Adrenal gland (tissue), 12 donors: Measurements from ENCODE around the gene MRPS24. TPM values are rescaled to one million over a fixed set of nuclear protein-coding genes. Genes with fewer than 3 reads are reported as not detected.
"Not testable (repeated sequence)": the region's sequence is repeated elsewhere in the genome, so short reads cannot be mapped to it uniquely, and the experiment has no call there.

Experiments
- DNase-seq, 7 donors: peaks; one replicate each; pipeline ENCODE4 v3.0.0-alpha.2; 2019 to 2020
- H3K27ac ChIP-seq, 5 donors: fragments of 200-600 bp; sonication (generic) in 4 of 5; 1 replicate in 3 of 5; 2 replicates in 2 of 5; pipeline versions ENCODE4 v1.5.1 to v1.8.0; 2016 to 2020; ENCODE audit warnings: mild to moderate bottlenecking in 1 of 5
- H3K27me3 ChIP-seq: fragments of 200-600 bp; 2 replicates; pipeline ENCODE4 v1.8.0; 2021
- H3K36me3 ChIP-seq, 2 donors: fragments of 200-600 bp; replicated peaks in 1 of 2; 1 replicate in 1 of 2; 2 replicates in 1 of 2; pipeline versions ENCODE4 v1.5.1 to v1.8.0; 2018 to 2022
- H3K4me1 ChIP-seq, 2 donors: fragments of 200-600 bp; replicated peaks in 1 of 2; 1 replicate in 1 of 2; 2 replicates in 1 of 2; pipeline versions ENCODE4 v1.5.1 to v1.8.0; 2018 to 2021
- H3K4me3 ChIP-seq, 4 donors: fragments of 200-600 bp; sonication (generic) in 3 of 4; one replicate each; pipeline ENCODE4 v1.5.1; 2016 to 2018
- H3K9me3 ChIP-seq, 3 donors: fragments of 200-600 bp; sonication (generic) in 1 of 3; replicated peaks in 1 of 3; 1 replicate in 2 of 3; 2 replicates in 1 of 3; pipeline versions ENCODE4 v1.5.1 to v1.8.0; 2016 to 2021
- POLR2A ChIP-seq, 2 donors: fragments of 450-650 bp; IDR thresholded peaks; one replicate each; pipeline ENCODE4 v1.6.1; 2017; ENCODE audit warnings: antibody characterized with exemption in 2 of 2, mild to moderate bottlenecking in 2 of 2, moderate library complexity in 1 of 2
- WGBS, 4 donors: extraction: QIAGEN DNeasy Blood & Tissue Kit in 2 of 4; methylation state at CpG; one replicate each; pipeline versions ENCODE4 v1.1.5 to v1.1.7; 2013 to 2017; 5-methylcytosine and 5-hydroxymethylcytosine counted together
- intact Hi-C, 2 donors: fragments of 100-400 bp; cut with DNase I; formaldehyde crosslinking; loops; one replicate each; pipeline versions ENCODE4 v1.14.1 to v1.15.0; 2022 to 2023
- polyA plus RNA-seq, 3 donors: library from polyadenylated mRNA; stranded (reverse); fragments of 200-250 nt in 2 of 3; fragments of 350-450 nt in 1 of 3; fragmentation: Illumina TruSeq in 1 of 3; extraction: RNeasy Lipid Tissue Mini Kit (QIAGEN cat#74804) in 1 of 3; gene quantifications; one replicate each; pipeline ENCODE4 v1.2.3, GENCODE V29; 2013 to 2014
- total RNA-seq, 9 donors: library from RNA; depleted of rRNA in 4 of 9; stranded (reverse); fragments of >200 nt in 4 of 9; fragments of 120-200 nt in 1 of 9; fragmentation: NEBNext Ultra II Directional in 1 of 9; extraction: Animal tissue kit (Norgen Biotek cat#: 25700) in 1 of 9; gene quantifications; one replicate each; pipeline versions ENCODE4 v1.1.0 to v1.2.4, GENCODE V29; 2013 to 2023
- TF ChIP-seq, protein P1 (sequence below), 6 experiments: fragments of 450-650 bp in 4 of 6; fragments of 200-600 bp in 2 of 6; sonication (generic) in 1 of 6; IDR thresholded peaks; 1 replicate in 5 of 6; 2 replicates in 1 of 6; pipeline versions ENCODE4 v1.5.1 to v1.8.0; 2016 to 2021; ENCODE audit warnings: antibody characterized with exemption in 6 of 6, mild to moderate bottlenecking in 2 of 6, moderate library complexity in 1 of 6
- donor health status: healthy with polysubstance abuse.
- donor health status: Bipolar disorder and iron deficiency.
- donor health status: DM: yes; HTN: yes; CAD: no.
- donor health status: DM: no; HTN: no; CAD: no.
- donor health status: DM: no; HTN: no; CAD: no.
- donor health status: DM: yes; HTN: yes; CAD: no.

MRPS24 gene
- total and polyA plus RNA-seq, 12 donors = 72.5 to 356 (median 195) TPM

DNA sequence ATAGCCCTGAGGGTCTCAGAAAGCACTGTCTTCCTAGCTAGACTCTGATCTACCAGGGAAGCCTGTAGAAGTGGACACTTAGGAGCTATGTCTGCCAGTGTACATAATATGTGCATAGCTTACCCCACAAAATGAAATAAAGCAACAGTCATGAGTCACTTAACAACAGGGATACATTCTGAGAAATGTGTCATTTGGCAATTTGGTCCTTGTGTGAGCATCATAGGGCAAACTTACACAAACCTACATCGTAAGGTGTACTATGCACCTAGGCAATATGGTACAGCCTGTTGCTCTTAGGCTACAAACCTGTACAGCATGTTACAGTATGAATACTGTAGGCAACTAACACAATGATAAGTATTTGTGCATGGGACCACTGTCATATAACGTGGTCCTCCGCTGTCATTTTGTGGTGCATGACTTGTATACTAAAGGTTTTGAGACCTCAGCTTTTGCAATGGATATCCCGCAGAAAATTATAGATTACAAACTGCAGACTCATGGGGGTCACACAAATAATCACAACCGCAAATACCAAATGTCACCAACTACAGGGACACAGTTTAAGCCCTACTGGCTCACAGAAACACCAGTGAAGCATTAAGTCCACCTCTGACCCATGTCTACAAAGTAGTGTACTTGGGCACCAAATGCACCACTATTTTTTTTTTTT lies 35.4 kb upstream of the MRPS24 start:
- intact Hi-C loops = no loop called here

DNA sequence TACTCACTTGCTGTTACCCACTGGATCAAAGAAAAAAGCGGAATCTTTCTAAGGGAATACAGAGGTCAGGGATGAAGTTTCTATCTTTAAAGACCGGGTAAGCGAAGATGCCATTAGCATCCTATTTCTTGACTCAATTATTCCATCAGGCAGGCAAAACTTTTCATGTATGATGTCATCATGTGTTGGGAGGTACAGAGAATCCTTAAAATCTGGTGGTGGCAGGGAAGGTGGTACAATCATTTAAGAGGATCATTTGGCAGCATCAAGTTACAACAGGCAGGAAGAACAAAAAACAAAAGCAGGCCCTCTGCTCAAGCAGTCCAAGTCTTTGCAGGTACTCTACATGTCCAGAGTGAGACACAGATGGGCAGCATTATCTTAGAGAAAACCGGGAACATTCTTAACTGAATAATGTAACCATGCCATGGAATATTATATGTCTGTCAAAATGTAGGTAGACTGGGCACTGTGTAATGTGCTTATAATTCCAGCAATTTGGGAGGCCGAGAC lies 33.3 kb upstream of the MRPS24 start:
- Histone ChIP-seq H3K27ac (peak overlapping the region in 4 of 5 donors; percentile 37 to 54 (median 42)), H3K4me1 (peaks cover 27 to 44% of the 10 kb centered on the region in 2 donors), H3K9me3 (no peaks in the 10 kb centered on the region), H3K4me3 (no peak overlapping the region), H3K27me3 (no peaks in the 10 kb centered on the region), H3K36me3 (no peaks in the 10 kb centered on the region)
- intact Hi-C loops = no loop called here
- no peak for DNase-seq
- TF ChIP-seq, protein P1, sequence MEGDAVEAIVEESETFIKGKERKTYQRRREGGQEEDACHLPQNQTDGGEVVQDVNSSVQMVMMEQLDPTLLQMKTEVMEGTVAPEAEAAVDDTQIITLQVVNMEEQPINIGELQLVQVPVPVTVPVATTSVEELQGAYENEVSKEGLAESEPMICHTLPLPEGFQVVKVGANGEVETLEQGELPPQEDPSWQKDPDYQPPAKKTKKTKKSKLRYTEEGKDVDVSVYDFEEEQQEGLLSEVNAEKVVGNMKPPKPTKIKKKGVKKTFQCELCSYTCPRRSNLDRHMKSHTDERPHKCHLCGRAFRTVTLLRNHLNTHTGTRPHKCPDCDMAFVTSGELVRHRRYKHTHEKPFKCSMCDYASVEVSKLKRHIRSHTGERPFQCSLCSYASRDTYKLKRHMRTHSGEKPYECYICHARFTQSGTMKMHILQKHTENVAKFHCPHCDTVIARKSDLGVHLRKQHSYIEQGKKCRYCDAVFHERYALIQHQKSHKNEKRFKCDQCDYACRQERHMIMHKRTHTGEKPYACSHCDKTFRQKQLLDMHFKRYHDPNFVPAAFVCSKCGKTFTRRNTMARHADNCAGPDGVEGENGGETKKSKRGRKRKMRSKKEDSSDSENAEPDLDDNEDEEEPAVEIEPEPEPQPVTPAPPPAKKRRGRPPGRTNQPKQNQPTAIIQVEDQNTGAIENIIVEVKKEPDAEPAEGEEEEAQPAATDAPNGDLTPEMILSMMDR (IDR thresholded peaks at IDR 0.05) = no peak
- no peak for TF ChIP-seq POLR2A (IDR thresholded peaks at IDR 0.05)
- 91 to 97% (median 94%) methylated on average over 5 of the region's 5 CpGs for WGBS, 4 donors

More for the DNA sequence above, 35.4 kb upstream of the MRPS24 start:
- peaks cover 27 to 33% of the 10 kb centered on the region in 2 donors for H3K4me1 ChIP-seq
- TF ChIP-seq, protein P1 (IDR thresholded peaks at IDR 0.05) = no peak
- TF ChIP-seq POLR2A (IDR thresholded peaks at IDR 0.05) = no peak
- DNase-seq = no peak
- H3K9me3 ChIP-seq = no peaks in the 10 kb centered on the region
- 87 to 91% (median 87%) methylated on average over 5 of the region's 5 CpGs for WGBS, 4 donors
- no peaks in the 10 kb centered on the region for H3K36me3 ChIP-seq
- H3K27me3 ChIP-seq = no peaks in the 10 kb centered on the region
- H3K4me3 ChIP-seq = peak overlapping the region in 1 of 4 donors; percentile 92
- H3K27ac ChIP-seq = peak overlapping the region in 3 of 5 donors; percentile 94 to 98 (median 94)

DNA sequence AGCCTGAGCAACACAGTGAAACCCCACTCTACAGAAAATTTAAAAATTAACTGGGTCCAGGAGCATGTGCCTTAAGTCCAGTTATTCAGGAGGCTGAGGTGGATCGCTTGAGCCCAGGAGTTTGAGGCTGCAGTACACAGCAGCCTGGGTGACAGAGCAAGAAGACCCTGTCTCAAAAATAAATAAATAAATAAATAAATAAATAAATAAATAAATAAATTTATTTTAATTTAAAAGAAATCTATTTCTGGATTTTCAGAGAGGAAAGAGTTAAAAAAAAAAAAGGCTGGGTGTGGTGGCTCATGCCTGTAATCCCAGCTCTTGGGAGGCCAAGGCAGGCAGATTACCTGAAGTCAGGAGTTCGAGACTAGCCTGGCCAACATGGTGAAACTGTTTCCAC lies 29.3 kb upstream of the MRPS24 start:
- H3K27ac ChIP-seq, H3K36me3 ChIP-seq, intact Hi-C loops, H3K27me3 ChIP-seq, H3K4me3 ChIP-seq, DNase-seq, H3K9me3 ChIP-seq: not testable (repeated sequence)
- H3K4me1 ChIP-seq = peaks cover 7 to 19% of the 10 kb centered on the region in 2 donors
- 92 to 96% (median 94%) methylated on average over 2 of the region's 2 CpGs for WGBS, 4 donors

DNA sequence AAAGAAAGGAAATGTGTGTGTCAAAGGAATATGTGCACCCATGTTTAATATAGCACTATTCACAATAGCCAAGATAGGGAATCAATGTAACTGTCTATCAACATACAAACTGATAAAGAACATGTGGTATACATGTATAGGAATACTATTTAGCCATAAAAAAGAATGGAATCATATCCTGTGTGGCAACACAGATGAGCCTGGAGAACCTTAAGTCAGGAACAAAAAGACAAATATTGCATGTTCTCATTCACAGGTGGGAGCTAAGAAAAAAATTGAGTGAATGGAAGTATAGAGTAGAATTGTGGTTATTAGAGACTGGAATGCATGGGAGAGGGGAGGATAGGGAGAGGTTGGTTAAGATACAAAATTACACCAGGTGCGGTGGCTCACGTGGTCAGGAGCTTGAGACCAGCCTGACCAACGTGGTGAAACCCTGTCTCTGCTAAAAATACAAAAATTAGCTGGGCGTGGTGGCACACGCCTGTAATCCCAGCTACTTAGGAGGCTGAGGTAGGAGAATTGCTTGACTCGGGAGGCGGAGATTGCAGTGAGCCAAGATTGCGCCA lies 26.6 kb upstream of the MRPS24 start:
- 87 to 94% (median 92%) methylated on average over 8 of the region's 8 CpGs for WGBS, 4 donors
- Histone ChIP-seq H3K4me3 (no peak overlapping the region), H3K9me3 (no peaks in the 10 kb centered on the region), H3K4me1 (peaks cover 21 to 35% of the 10 kb centered on the region in 2 donors), H3K27ac (no peak overlapping the region), H3K27me3 (no peaks in the 10 kb centered on the region), H3K36me3 (no peaks in the 10 kb centered on the region)
- intact Hi-C loops = no loop called here
- DNase-seq = peak in 1 of 7 donors; percentile 21
- TF ChIP-seq POLR2A (IDR thresholded peaks at IDR 0.05) = no peak
- TF ChIP-seq, protein P1 (IDR thresholded peaks at IDR 0.05) = no peak
